ENCODE data around the gene GSKIP.
A peak's percentile ranks its signal among the peaks of the same experiment; 100 is the strongest.
"Not testable (repeated sequence)": the region's sequence is repeated elsewhere in the genome, so short reads cannot be mapped to it uniquely, and the experiment has no call there.

Gene GSKIP, protein sequence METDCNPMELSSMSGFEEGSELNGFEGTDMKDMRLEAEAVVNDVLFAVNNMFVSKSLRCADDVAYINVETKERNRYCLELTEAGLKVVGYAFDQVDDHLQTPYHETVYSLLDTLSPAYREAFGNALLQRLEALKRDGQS

DNA sequence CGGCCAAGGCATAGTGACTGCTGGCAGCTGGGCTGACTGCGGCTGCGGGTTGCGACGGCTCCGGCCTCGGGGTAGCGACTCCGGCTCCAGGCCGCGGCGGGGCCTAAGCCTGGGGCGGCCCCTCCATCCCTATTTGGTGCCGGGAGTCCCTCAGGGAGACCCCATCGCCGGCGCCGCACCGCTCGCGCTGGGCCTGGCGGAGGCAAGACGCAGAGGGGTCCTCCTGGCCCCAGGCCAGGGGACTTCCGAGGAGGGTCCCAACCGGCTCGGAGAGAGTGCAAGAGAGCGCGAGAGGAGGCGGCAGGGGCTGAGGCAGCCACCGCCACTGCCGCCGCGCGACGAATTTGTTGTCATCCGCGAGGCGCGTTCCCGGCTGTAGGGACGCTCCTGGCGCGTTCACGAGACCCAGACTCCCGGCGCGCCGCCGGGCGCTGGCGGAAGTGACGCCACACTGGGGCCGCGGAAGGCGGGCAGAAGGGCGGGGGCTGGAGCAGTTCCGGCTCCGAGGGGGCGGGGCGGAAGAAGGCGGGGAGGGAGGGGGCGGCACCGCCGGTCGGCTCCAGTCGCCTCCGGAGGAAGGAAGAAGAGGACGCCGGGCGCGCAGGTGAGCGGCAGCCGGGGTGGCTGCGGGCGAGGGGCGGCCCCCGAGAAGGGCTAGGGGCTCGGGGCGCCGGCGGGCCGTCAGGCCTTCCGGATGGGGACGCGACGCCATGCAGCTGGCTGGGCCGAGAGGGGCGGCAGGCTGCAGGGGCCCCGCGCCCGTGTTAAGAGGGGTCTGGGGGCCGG lies at the start of gene GSKIP, which contains the start of gene ATG2B:
GSKIP (plus strand) TSS at position 562 of the 786 bp plus-strand sequence. CDS start 18,722 bp downstream, outside the sequence.
ATG2B (minus strand) TSS at position 377 of the 786 bp plus-strand sequence; CDS start at position 12, 365 bp downstream.
- peak; percentile 94 for DNase-seq (ENCODE audit: low read depth, low spot score)

DNA sequence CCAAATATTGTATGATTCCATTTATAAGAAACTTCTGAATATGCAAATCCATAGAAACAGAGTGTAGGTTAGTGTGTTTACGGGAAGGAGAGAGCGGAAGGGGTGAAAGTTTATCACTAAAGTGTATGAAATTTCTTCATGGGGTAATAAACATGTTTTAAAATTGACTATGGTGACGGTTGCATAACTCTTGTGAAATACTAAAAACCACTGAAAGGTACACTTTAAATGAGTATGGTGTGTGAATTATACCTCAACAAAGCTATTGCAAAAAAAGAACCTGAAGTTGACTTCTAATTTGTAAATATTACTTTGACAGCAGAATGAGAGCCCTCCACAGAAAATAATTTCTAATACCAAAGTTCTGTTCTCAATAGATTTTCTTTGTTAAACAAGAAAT lies 47.2 kb upstream of the GSKIP start:
- DNase-seq (ENCODE audit: low read depth, low spot score): no peak

DNA sequence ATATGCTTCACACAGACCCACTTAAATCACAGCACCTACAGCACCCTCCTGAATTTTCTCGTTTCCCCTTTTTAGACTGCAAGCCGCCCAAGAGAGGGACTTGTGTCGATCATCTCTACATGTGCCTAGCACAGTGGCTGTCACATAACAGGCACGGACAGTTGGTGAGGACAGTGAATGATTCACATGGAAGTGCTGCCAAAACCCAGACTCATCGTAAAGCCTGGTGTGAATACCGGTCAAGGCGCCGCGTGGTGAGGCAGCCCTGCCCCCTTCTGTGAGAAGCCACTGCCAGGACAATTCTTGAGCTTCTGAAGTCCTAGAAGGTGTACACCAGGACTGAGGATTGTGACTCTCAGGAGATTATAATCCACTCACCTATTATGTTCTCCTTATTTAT lies 44.5 kb upstream of the GSKIP start:
- DNase-seq (ENCODE audit: low read depth, low spot score): no peak

DNA sequence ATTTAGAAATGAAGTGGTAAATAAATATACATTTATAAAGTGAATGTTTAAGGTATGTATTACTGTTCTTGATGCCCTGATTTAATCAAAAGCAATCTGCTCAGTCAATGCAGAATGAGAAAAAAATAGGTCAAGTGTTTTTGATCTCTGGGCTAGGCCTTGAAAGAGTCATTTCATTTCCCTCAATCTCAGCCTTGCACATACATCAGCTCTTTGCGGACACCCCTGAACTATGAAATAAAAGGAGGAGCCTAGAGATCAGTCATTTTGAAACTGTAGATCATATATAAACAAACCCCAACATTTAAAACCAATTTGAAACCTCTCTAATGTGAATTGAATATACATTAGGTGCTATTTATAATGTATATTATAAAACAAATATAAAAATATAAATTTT lies 42.7 kb upstream of the GSKIP start:
- DNase-seq (ENCODE audit: low read depth, low spot score): no peak

DNA sequence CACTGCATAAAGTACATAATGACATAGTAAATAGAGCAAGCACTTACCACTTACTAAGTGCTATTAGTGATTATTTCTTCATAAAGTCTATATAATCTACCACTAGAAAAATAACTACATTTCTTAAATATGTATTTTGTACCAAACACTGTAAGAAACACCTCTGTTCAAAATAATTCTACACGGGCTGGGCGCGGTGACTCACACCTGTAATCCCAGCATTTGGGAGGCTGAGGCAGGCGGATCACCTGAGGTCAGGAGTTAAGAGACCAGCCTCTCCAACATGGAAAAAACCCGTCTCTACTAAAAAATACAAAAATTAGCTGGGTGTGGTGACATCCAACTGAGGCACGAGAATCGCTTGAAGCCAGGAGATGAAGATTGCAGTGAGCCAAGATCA lies 39.1 kb upstream of the GSKIP start:
- DNase-seq (ENCODE audit: low read depth, low spot score): no peak

DNA sequence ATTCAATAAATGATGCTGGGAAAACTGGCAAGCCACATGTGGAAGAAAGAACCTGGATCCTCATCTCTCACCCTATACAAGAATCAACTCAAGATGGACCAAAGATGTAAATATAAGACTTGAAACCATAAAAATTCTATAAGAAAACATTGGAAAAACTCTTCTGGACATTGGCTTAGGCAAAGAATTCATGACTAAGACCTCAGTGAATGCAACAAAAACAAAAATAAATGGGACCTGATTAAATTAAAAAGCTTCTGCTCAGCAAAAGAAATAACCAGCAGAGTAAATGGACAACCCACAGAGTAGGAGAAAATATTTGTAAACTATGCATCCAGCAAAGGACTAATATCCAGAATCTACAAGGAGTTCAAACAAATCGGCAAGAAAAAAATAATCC lies 24.8 kb upstream of the GSKIP start:
- no peak for DNase-seq (ENCODE audit: low read depth, low spot score)

DNA sequence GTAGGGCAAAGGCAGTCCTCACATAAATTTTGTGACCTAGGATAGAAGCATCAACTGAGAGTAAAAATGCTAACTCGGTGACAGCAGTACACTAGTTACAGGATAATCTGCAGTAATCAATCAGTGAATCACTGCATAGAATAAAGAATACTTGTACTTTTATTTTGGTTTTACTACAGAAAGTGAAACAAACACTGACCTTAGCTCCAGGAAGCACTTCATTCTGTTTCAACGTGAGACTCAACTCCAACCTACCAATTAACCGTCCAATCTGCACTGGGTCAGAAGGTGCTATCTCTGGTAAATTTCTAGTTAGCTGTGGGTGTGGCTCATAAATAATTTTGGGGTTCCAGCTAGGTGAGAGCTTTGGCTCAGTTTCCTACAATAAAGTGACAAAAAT lies 22.0 kb upstream of the GSKIP start:
- DNase-seq (ENCODE audit: low read depth, low spot score): no peak

DNA sequence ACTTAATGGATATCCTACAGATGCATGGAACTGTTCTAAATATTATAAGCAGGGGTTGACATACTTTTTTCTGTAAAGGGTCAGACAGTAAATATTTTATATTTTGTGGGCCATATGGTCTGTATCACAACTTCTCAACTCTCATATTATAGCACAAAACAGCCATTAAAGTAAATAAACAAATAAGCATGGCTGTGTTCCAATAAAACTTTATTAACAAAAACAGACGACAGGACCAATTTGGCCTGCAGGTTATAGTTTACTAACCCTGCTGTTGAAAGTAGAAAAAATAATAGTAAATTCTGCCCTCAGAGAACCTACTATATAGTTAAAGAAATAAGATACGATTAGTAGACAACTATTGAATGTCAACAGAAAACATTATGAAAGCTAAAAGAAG lies 17.7 kb upstream of the GSKIP start:
- no peak for DNase-seq (ENCODE audit: low read depth, low spot score)

DNA sequence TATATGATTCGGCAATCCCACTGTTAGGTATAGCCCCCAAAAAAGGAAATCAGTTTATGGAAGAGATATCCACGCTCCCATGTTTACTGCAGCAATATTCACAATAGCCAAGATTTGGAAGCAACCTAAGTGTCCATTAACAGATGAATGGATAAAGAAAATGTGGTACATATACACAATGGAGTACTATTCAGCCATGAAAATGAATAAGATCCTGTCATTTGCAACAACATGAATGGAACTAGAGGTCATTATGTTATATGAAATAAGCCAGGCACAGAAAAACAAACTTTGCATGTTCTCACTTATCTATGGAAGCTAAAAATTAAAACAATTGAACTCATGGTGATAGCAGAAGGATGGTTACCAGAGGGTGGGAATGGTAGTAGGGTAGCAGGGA lies 15.4 kb upstream of the GSKIP start:
- DNase-seq (ENCODE audit: low read depth, low spot score): not testable (repeated sequence)

DNA sequence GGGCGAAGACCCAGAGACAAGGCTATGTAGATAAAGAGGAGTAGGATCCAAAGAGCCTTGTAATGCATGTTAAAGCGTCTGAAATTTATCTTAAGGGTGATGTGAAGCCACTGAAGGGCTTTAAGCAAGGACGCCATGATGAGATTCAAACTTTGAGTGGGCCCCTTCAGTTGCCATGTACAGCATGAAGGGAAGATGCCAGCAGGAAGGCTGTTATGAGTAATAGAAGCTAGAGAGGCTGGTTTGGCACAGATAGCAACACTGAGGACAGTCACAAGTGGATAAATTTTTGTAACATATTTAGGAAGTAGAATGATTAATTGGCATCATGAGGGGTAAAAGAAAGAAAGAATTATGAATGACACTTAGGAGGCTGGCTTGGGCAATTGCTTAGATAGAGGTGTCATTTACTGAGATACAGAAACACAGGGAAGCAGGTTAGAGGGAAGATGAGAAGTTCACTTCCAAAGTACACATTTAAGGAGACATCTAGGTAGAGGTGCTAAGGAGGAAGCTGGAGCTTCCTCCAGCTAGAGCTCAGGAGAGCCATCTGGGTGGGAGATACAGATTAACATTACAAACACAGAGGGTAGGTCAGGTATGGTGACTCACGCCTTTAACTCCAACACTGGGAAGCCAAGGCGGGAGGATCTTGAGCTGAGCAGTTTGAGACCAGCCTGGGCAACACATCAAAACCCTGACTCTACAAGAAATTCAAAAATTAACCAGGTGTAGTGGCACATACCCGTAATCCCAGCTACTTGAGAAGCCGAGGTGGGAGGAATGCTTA lies 13.8 kb upstream of the GSKIP start:
- peak; percentile 54 for DNase-seq (ENCODE audit: low read depth, low spot score)

DNA sequence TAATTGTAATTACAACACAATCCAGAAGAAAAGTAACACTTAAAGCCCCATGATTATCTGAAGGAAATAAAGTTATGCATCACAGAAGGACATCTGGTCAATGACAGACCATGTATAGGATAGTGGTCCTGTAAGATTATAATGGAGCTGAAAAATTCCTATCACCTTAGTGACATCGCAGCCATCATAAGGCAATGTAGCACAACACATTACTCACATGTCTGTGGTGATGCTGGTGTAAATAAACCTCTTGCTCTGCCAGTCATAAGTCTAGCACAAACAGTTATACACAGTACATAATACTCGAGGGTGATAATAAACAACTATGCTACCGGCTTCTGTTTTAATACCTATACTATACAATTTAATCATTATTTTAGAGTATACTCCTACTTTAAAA lies 11.3 kb upstream of the GSKIP start:
- DNase-seq (ENCODE audit: low read depth, low spot score): no peak

DNA sequence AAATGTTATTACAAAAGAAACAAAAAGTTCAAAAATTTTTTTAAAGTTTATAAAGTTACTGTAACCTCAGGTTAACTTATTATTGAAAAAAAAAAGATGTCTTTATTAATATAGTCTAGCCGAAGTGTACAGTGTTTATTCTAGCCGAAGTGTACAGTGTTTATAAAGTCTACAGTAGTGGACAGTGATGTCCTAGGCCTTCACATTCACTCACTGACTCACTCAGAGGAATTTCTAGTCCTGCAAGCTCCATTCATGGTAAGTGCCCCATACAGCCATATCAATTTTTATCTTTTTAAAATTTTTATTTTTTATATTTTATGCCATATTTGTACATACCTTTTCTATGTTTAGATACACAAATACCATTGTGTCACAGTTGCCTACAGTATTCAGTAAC lies 10.6 kb upstream of the GSKIP start:
- DNase-seq (ENCODE audit: low read depth, low spot score): no peak

DNA sequence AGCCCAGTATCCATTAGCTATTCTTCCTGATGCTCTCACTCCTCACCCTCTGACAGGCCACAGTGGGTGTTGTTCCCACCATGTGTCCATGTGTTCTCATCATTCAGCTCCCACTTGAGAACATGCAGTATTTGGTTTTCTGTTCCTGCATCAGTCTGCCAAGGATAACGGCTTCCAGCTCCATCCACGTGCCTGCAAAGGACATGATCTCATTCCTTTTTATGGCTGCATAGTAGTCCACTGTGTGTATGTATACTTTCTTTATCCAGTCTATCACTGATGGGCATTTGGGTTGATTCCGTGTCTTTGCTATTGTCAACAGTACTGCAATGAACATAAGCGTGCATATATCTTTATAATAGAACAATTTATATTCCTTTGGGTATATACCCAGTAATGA lies 9.1 kb upstream of the GSKIP start:
- no peak for DNase-seq (ENCODE audit: low read depth, low spot score)

DNA sequence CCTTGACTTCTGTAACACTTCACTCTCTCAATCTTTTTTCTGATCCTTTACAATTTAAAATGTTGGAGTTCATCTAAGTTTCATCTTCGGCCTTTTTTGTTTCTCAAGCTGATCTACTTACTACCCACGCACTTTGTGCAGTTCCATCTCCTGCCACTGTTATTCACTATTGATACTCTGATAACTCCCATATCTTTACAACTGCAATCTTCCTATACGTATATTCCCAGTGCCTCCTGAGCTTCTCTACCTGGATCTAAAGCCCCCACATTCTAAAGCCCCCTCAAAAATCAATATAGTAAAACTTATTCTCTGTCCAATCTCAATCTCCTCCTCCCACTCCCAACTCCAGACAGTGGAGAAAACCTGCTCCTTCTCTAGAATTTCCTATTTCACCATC lies 6.1 kb upstream of the GSKIP start:
- DNase-seq (ENCODE audit: low read depth, low spot score): no peak

DNA sequence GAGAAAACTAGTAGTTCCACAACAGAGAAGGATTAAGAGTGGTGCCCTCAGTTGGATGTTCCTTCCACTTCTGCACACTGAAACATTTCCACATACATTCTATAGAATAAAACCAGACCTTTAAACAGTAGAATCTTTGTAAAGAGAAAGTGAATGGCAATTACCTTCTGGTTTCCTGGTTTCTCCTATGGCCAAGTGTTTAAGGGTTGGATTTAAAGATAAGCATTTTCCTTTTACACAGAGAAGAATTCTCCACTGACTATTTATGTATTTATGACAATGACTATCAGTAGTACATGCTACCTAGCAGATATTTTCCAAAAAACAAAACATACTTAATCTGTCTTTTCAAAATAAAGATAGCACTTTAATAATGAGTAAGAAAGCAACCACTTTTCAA lies 3.4 kb upstream of the GSKIP start:
- no peak for DNase-seq (ENCODE audit: low read depth, low spot score)

DNA sequence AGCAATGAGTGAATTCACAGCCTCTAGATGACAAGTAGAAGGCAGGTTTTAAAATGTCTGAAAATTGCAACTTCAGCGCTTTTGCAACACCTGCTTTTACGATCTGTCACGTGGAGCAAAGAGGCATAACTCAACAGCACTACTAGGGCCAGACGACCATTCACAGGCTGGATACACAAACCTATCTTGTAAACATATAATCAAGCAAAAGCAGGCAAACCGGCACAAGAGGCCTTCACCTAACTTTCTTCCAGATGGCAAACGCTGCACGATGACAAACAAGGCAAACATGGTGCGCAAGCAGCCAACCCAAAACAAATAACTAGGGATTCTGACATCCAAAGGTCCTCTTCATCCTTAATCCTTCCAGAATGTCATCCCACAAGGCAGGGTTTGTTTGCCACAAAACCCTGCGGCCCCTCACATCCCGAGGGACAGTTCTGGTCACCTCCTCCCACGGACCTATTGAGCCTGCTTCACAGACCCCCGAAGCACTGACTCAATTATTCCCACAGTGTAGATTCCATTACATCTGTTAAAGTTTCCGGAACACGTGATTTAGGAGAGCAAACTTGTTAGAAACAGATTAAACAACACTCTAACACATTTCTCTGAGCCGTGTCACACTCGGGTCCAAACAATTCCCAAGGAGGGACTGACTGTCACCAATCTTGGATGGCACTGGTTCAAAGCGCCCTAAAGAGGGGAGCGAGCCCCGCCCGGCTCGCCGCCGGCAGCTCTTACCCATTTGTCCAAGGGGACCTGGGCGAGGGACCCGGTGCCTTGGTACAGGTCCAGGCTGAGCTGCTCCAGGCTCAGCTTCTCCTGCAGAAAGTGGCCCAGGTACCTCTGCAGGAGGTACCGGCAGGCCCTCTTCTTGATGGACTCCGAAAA lies 1.0 kb upstream of the GSKIP start:
- peak; percentile 26 for DNase-seq (ENCODE audit: low read depth, low spot score)

DNA sequence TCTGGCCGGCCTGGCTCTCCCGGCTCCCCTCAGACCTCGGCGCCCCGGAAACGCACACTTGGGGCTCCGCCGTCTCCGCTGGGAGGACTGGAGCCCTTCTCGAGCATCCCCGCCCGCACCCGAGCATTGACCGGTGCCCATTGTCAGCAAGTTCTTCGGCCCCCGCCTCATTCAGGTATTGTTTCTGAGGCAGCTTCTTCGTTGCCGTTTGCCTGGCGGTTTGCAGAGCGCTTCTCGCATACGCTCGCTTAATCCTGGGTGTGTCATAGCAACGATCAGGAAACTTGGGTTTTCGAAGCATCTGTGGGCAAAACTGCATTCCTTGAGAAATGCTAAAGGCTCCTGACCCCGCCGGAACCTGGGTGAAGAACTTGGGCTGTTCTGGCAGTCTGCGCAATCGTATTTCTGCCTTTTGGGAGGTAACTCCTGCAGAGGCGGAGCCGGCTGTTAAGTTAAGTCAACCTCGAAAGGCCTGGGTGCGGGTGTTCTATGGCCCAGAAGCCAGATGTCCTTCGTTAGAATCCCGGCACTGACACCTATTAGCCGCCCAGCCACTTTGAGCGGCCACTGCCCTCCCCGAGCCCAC lies 518 bp downstream of the GSKIP start:
- DNase-seq (ENCODE audit: low read depth, low spot score): peak; percentile 69

DNA sequence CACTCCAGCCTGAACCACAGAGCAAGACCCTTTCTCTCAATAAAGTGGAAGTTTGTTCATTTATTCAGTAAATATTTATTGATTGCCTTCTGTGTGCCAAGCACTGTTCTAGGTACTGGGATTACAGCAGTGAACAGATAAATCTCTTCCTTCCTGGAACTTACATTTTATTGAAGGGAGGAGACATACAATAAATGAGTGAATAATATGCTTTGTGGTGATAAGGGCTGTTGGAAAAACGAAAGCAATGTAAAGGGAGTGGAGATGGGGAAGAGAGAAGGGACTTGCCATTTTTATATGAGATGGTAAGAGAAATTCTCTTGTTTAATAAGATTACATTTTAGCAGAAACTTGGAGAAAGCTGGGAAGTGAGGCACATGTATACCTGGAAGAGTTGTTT lies 1.6 kb downstream of the GSKIP start:
- no peak for DNase-seq (ENCODE audit: low read depth, low spot score)

DNA sequence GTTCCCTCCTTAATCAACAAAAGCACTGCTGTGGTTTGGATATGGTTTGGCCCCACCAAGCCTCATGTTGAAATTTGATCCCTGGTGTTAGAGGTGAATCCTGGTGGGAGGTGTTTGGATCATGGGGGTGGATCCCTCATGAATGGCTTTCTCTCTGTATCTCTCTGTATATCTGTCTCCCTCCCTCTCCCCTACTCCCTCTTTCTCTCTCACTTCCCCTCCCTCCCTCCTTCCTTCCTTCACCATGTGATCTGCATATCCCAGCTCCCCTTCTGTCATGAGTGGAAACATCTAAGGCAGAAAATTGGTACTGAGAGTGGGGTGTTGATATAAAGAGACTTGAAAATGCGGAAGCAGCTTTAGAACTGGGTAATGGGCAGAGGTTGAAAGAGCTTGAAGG lies 5.2 kb downstream of the GSKIP start:
- peak; percentile 23 for DNase-seq (ENCODE audit: low read depth, low spot score)

DNA sequence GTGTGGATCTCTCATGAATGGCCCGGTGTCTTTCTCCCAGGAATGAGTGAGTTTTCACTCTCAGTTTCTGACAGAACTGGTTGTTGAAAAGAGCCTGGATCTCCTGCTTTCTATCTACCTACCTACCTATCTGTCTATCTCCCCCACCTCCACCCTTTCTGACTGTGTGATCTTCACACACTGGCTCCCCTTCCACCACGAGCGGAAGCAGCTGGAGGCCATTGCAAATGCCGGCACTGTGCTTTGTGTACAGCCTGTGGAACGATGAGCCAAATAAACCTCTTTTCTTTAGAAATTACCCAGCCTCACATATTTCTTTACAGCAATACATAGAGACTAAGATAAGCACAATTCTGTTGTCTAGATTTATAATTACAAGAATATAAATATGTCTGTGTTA lies 7.2 kb downstream of the GSKIP start:
- no peak for DNase-seq (ENCODE audit: low read depth, low spot score)

DNA sequence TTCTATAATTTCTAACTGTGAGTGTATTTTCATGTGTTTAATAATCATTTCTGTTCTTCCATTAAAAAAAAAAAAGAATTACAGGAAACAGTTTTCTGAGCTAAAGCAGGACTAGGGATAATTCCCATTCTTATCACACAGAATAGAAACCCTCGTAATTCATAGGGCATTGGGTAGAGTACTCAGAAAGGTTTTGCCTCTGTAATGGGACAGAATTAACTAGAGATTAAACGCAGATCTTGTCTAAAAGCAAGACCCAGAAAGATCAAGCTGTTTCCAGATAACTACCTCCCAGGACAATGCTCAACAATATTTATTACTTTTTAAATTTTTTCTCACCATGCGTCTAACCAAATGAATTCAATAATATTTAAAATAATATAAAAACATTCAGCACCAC lies 10.2 kb downstream of the GSKIP start:
- no peak for DNase-seq (ENCODE audit: low read depth, low spot score)

Measured in ELF-1 (cell line).